EL (cell line): ENCODE measurements around the gene NADK2.
"Not testable (repeated sequence)": the region's sequence is repeated elsewhere in the genome, so short reads cannot be mapped to it uniquely, and the experiment has no call there.

Experiments used
- DNase-seq: peaks from one replicate; pipeline ENCODE4 v3.0.0-alpha.2; 2016

The NADK2 gene, protein sequence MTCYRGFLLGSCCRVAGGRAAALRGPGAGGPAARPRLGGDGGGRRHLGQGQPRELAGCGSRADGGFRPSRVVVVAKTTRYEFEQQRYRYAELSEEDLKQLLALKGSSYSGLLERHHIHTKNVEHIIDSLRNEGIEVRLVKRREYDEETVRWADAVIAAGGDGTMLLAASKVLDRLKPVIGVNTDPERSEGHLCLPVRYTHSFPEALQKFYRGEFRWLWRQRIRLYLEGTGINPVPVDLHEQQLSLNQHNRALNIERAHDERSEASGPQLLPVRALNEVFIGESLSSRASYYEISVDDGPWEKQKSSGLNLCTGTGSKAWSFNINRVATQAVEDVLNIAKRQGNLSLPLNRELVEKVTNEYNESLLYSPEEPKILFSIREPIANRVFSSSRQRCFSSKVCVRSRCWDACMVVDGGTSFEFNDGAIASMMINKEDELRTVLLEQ

GRCh38 chr5:36241631-36242533 is at the start of gene NADK2:
NADK2 (minus strand) TSS chr5:36241925; CDS start chr5:36241798, 127 bp downstream.
- DNase-seq, result peak; percentile 98

- DNase-seq, result no peak
Observed at GRCh38 chr5:36285837-36286615, 44.3 kb upstream of the NADK2 start.

DNA sequence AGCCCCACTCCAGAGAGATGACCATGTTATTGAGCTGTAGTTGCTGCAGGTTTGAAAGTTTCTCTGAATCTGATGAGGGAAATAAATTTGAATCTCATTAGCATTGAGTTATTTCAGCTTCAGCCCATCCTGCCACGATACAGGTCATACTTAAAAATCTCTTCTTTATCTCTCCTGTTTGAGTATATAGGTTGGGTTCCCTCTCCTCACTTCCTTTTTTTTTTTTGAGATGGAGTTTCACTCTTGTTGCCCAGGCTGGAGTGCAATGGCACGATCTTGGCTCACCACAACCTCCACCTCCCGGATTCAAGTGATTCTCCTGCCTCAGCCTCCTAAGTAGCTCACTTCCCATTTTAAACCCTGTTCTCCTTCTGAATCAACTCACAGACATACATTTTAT is 42.0 kb upstream of the NADK2 start:
- DNase-seq, result not testable (repeated sequence)

DNA sequence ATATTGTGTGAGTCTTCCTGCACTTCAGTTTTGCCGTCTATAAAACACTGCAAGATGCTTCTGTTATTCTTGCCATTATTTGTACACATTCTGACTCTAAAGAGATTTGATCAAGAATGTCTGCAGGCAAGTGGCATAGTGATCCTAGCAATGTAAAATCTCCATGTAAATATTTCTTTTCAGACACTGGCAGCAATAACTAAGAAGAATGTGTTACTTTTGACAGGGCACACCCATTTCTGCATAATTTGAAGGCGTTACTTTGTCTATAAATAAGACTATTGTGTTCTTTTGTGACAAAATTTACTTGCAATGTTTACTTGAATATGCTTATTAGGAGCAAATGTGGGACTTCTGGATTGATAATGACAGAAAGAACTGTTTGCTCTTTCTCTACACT is 39.9 kb upstream of the NADK2 start:
- no peak for DNase-seq

DNA sequence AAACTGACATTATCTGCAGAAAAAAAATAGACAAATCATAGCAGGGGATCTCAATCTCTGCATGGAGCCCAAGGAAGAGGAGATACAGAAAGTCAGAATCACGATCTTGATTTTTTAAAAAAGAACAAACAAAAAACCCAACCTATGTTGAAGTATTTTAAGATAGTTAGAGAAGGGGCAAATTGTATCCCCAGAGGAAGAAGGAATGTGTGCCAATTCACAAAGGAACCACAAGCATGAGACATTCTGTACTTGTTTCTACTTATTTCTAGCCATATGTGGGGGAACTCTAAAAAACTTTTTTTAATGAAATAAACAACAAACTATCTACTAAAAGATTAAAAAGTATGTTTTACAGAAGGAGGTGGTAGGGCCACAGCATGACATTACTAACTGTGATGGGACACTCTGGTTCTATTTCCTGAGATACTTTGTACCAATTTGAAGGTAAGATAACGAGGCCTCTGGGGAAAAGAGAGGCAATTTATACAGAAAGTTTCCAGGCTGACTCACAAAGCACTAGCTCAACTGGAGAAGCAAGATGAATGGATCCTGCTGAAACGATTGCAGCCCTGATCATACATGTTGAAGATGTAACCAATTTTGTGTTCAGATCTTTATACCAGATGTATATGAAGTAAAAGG is 37.5 kb upstream of the NADK2 start:
- DNase-seq, result peak; percentile 22

DNA sequence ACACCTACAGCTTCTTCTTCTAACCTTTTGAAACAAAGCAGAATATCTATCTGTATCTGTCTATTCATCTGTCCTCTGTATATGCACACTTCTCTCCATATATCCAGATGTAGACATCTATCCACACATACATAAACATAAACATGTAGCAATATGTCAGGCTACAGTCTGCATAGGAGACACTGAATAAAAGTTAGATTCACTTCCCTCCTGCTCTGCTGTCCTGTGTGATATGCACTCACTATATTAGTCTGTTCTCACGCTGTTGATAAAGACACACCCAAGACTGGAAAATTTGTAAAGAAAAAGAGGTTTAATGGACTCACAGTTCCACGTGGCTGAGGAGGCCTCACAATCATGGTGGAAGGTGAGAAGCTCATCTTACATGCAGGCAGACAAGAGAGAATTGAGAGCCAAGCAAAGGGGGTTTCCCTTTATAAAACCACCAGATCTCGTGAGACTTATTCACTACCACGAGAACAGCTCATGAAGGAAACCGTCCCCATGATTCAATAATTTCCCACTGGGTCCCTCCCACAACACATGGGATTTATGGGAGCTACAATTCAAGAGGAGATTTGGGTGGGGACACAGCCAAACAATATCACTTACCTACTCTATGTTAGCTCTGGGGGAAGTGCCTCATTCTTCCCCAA is 35.9 kb upstream of the NADK2 start:
- no peak for DNase-seq

GRCh38 chr5:36276864-36277263 is 35.1 kb upstream of the NADK2 start:
- DNase-seq, result no peak

- no peak for DNase-seq
Observed at GRCh38 chr5:36273809-36274526, 32.2 kb upstream of the NADK2 start.

- peak; percentile 8 for DNase-seq
Observed at GRCh38 chr5:36272136-36272690, 30.5 kb upstream of the NADK2 start.

DNA sequence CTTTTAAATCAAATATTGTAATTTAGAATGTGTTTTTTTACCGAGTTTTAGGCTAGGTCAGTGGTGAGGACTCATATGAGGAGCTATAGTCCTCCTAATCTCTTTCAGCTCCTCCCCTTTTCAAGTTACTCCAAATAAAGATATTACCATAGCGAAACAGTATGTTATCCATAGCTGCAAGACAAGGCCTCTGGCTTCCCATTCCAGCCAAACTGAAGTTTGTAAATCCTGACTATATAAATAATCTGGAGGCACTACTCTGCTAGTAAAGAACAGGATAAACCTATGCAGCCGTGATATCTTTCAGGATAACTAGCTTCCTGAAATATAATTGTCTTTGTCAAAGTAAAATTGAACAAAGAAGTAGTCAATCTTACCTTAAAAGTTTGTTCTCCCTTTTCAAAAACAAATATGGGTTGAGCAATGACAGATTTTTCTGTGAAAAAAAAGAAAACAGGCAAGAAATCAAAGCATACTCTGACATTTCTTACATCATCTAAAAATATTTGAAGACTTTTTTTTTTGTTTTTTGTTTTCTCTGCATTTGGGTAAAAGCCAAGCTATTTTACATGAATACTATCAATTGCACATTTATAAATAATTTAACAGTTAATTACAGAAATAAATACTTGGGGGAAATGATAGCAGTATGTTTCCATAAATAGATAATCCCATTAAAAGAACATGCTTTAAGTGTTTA is 29.3 kb upstream of the NADK2 start:
- DNase-seq, result no peak

- DNase-seq, result no peak
Observed at GRCh38 chr5:36270175-36270574, 28.4 kb upstream of the NADK2 start.

DNA sequence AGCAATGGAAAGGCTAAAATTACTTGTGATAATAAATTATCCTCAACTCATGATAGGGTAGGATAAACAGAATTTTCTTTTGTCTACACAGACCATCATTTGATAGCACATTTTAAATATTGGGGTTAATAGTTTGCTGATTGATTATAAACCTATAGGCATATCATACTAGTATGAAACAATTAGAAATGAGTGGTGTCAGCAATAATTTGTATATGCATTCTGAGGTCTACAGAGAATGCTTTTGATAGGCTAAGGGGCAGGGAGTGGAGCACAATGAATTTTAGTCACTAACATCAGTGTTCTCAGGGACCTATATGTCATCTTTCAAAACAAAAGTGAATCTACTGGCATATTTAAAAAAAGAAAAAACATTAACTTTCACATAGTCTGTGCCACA is 27.8 kb upstream of the NADK2 start:
- no peak for DNase-seq

GRCh38 chr5:36267905-36268304 is 26.2 kb upstream of the NADK2 start:
- DNase-seq, result no peak

GRCh38 chr5:36264202-36264760 is 22.6 kb upstream of the NADK2 start:
- DNase-seq, result no peak

GRCh38 chr5:36261186-36261585 is 19.5 kb upstream of the NADK2 start:
- DNase-seq, result no peak

DNA sequence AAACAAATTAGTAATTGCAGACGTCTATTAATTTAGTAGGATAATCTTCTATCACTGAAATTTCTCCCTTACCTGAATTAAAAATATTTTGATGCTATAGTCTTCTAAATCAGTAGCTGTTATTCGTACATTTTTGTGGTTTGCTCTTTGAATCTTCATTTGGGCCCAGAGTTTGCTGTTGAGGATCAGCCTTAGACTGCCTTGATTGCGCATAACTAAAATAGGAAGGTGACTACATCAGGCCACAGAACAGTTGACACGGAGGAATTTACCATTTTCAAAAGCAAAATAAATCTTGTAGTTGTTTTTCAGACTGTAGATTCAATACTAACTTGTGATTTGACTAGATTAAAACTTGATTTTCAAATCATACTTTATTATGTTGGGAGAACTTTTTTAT is 11.8 kb upstream of the NADK2 start:
- DNase-seq, result no peak

DNA sequence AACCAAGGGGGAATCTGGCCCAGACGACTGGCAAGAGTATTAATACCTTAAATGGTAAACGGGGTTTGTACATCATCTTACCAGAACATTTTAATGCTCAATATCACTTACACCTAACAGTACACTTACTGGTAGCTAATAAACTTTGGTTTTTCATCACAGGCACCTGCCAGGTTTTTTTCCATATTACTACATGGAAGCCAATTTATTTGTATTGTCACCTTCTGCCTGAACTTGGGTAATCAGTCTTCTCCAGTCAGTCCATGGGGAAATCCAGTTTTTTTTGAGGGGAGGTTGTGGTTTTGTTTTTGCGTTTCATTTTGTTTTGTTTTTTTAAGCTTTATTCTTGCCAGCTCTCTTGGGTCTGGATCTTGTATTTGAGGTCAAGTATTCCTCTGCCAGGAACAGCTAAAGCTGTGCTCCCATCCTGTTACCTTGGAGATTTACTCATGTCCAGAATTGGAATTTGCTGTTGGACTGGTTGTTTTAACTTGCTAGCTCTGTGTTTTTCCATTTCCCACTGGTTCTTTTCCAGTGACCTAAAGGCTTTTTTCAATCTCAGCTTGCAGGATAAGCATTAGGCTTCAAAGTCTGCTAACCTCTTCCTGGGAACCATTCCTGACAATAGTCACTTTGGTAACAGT is 11.1 kb upstream of the NADK2 start:
- DNase-seq, result no peak

DNA sequence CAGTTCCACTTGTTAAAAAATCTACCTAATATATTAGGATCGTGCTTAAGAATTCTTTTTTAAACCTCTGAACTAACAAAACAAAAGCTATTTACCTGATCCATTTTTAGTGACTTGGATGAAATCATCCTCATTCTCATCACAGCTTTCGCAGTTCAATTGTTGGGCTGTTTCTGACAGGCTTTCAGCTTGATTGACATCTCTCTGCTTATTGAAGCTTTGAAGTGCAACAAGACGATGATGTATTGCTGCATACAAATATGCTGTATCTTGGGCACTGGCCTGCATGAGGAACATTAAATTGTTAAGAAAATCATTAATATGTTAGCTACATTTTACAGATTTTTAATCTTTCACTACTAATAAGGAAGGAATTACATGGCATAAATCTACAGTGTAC is 9.5 kb upstream of the NADK2 start:
- DNase-seq, result no peak

- DNase-seq, result no peak
Observed at GRCh38 chr5:36250427-36250826, 8.7 kb upstream of the NADK2 start.
